Smooth muscle cell (in vitro differentiated cells): ENCODE data around the gene IGSF21. TPM values are rescaled to one million over a fixed set of nuclear protein-coding genes. Genes with fewer than 3 reads are reported as not detected.

Experiments
- DNase-seq: peaks from one replicate; lab custom pipeline; 2025; ENCODE audit not compliant: unreplicated experiment; lab: John Stamatoyannopoulos, UW
- H2AFZ ChIP-seq: fragments of 200-600 bp; sonication (generic); 2 replicates; pipeline ENCODE4 v1.6.0; 2016; ENCODE audit warnings: antibody characterized with exemption, low read depth, mild to moderate bottlenecking
- H3F3A ChIP-seq: fragments of 200-600 bp; sonication (generic); 2 replicates; pipeline ENCODE4 v1.6.0; 2017; ENCODE audit warnings: antibody characterized with exemption, low read depth
- H3K27ac ChIP-seq: fragments of 200-600 bp; sonication (generic); 2 replicates; pipeline ENCODE4 v1.5.1; 2016; ENCODE audit warnings: low read depth, mild to moderate bottlenecking
- H3K27me3 ChIP-seq: fragments of 200-600 bp; sonication (generic); 2 replicates; pipeline ENCODE4 v1.6.1; 2016; ENCODE audit warnings: low read depth, mild to moderate bottlenecking
- H3K36me3 ChIP-seq: fragments of 200-600 bp; sonication (generic); 2 replicates; pipeline ENCODE4 v1.5.1; 2016; ENCODE audit warnings: low read depth
- H3K4me1 ChIP-seq: fragments of 200-600 bp; sonication (generic); 2 replicates; pipeline ENCODE4 v1.5.1; 2016; ENCODE audit warnings: low read depth
- H3K4me2 ChIP-seq: fragments of 200-600 bp; sonication (generic); 2 replicates; pipeline ENCODE4 v1.6.0; 2016; ENCODE audit warnings: mild to moderate bottlenecking
- H3K4me3 ChIP-seq: fragments of 200-600 bp; sonication (generic); 2 replicates; pipeline ENCODE4 v1.5.1; 2016; ENCODE audit warnings: mild to moderate bottlenecking
- H3K79me2 ChIP-seq: fragments of 200-600 bp; sonication (generic); 2 replicates; pipeline ENCODE4 v1.6.0; 2016; ENCODE audit warnings: low read depth, mild to moderate bottlenecking
- H3K9ac ChIP-seq: fragments of 200-600 bp; sonication (generic); 2 replicates; pipeline ENCODE4 v1.6.0; 2016; ENCODE audit warnings: low read depth
- H3K9me3 ChIP-seq: fragments of 200-600 bp; sonication (generic); replicated peaks from 2 replicates; pipeline ENCODE4 v1.5.1; 2016; ENCODE audit warnings: low read depth
- H4K20me1 ChIP-seq: fragments of 200-600 bp; sonication (generic); 2 replicates; pipeline ENCODE4 v1.6.0; 2016; ENCODE audit warnings: low read depth
- CTCF ChIP-seq: fragments of 200-600 bp; sonication (generic); IDR thresholded peaks from 2 replicates; pipeline ENCODE4 v1.5.1; 2017; ENCODE audit warnings: borderline replicate concordance, mild to moderate bottlenecking, antibody characterized with exemption; ENCODE audit not compliant: insufficient read depth, poor library complexity, severe bottlenecking
- WGBS: methylation state at CpG from one replicate; pipeline ENCODE4 v1.1.7; 2016; ENCODE audit warnings: low lambda C conversion rate; 5-methylcytosine and 5-hydroxymethylcytosine counted together
- polyA plus RNA-seq: library from polyadenylated mRNA; unstranded; fragments of >200 nt; fragmentation: Nextera tagmentation; extraction: Ambion mirVana; gene quantifications from 2 replicates; pipeline ENCODE4 v1.2.1, GENCODE V29; 2016
- total RNA-seq: library from RNA; depleted of rRNA; stranded (reverse); fragments of >200 nt; gene quantifications from 2 replicates; pipeline ENCODE4 v1.2.3, GENCODE V29; 2014

Gene IGSF21
- total and polyA plus RNA-seq, 2 experiments from 2014 or later, result not detected

GRCh38 chr1:18130356-18130755 lies 22.8 kb downstream of the IGSF21 start:
- H3K4me3 ChIP-seq, result no peak overlapping the region

GRCh38 chr1:18132022-18132710 lies 24.6 kb downstream of the IGSF21 start:
- H3K79me2 ChIP-seq, result no peaks in the 10 kb centered on the region
- 89% methylated on average over 2 of the region's 2 CpGs for WGBS
- no peak overlapping the region for H3K4me2 ChIP-seq
- no peak overlapping the region for H3K9ac ChIP-seq
- H3K27me3 ChIP-seq, result no peaks in the 10 kb centered on the region
- H3K9me3 ChIP-seq, result no peaks in the 10 kb centered on the region
- H3K4me3 ChIP-seq, result no peak overlapping the region
- no peak for TF ChIP-seq CTCF
- no peaks in the 10 kb centered on the region for H4K20me1 ChIP-seq
- peaks cover 5% of the 10 kb centered on the region for H3K4me1 ChIP-seq
- no peak for DNase-seq
- no peaks in the 10 kb centered on the region for H3K36me3 ChIP-seq
- H3F3A ChIP-seq, result no peaks in the 10 kb centered on the region
- H3K27ac ChIP-seq, result no peak overlapping the region
- H2AFZ ChIP-seq, result no peak overlapping the region

More at GRCh38 chr1:18130356-18130755, 22.8 kb downstream of the IGSF21 start:
- H3K36me3 ChIP-seq, result no peaks in the 10 kb centered on the region
- TF ChIP-seq CTCF, result no peak
- no peak for DNase-seq
- peaks cover 5% of the 10 kb centered on the region for H3K4me1 ChIP-seq
- no peak overlapping the region for H3K4me2 ChIP-seq
- H3F3A ChIP-seq, result no peaks in the 10 kb centered on the region
- no peaks in the 10 kb centered on the region for H3K9me3 ChIP-seq
- no peak overlapping the region for H3K9ac ChIP-seq
- H3K79me2 ChIP-seq, result no peaks in the 10 kb centered on the region
- H3K27ac ChIP-seq, result no peak overlapping the region
- 66% methylated on average over 2 of the region's 3 CpGs for WGBS
- no peak overlapping the region for H2AFZ ChIP-seq
- H4K20me1 ChIP-seq, result no peaks in the 10 kb centered on the region
- peaks cover 6% of the 10 kb centered on the region for H3K27me3 ChIP-seq

- Histone ChIP-seq H3K4me1 (peaks cover 5% of the 10 kb centered on the region), H3F3A (no peaks in the 10 kb centered on the region), H2AFZ (no peak overlapping the region), H3K9ac (no peak overlapping the region), H3K27ac (no peak overlapping the region), H4K20me1 (no peaks in the 10 kb centered on the region), H3K36me3 (no peaks in the 10 kb centered on the region), H3K9me3 (no peaks in the 10 kb centered on the region), H3K27me3 (no peaks in the 10 kb centered on the region), H3K4me3 (no peak overlapping the region), H3K4me2 (no peak overlapping the region), H3K79me2 (no peaks in the 10 kb centered on the region)
- DNase-seq, result no peak
- no peak for TF ChIP-seq CTCF
- WGBS, result 66% methylated on average over 16 of the region's 16 CpGs
Measured at GRCh38 chr1:18132711-18133541, 25.3 kb downstream of the IGSF21 start.
